BE2C (cell line): ENCODE measurements around the gene MYOCD.

Experiments used
- DNase-seq: peaks from one replicate; pipeline ENCODE4 v3.0.0-alpha.2; 2020
- H3K27me3 ChIP-seq: fragments of 250-450 bp; sonication (Bioruptor Pico); 2 replicates; pipeline ENCODE4 v1.5.1; 2020; ENCODE audit warnings: mild to moderate bottlenecking
- H3K36me3 ChIP-seq: fragments of 250-450 bp; sonication (Bioruptor Pico); 2 replicates; pipeline ENCODE4 v1.5.1; 2020; ENCODE audit warnings: mild to moderate bottlenecking
- H3K4me1 ChIP-seq: fragments of 250-450 bp; sonication (Bioruptor Pico); 2 replicates; pipeline ENCODE4 v1.5.1; 2020
- H3K4me3 ChIP-seq: 2 replicates; pipeline ENCODE4 v1.5.1; 2011; ENCODE audit warnings: low read depth, low read length
- H3K9me3 ChIP-seq: fragments of 250-450 bp; sonication (Bioruptor Pico); 2 replicates; pipeline ENCODE4 v1.5.1; 2020
- CTCF ChIP-seq: IDR thresholded peaks from 2 replicates; pipeline ENCODE4 v1.5.1; 2012; ENCODE audit warnings: mild to moderate bottlenecking, low read depth, low read length

The MYOCD gene

DNA sequence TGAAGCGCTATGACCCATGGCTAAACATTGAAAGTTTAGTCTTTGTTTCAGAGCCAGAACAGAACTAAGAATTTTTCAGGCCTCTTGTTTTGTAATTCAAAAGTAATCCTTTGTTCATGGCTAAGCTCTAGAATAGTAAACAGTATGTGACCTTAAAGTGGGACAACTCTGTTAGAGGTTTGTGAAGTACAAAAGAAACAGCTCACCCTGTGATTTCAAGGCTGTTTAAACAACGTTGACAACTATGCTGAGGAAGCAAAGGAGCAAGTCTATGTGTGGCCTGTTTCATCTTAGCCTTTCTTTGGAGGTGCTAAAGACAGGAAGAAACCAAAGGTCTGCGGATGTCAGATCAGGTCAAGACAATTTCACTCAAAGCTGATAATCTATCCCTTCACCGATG is 40.4 kb downstream of the MYOCD start:
- no peaks in the 10 kb centered on the region for H3K9me3 ChIP-seq
- H3K27me3 ChIP-seq, result no peaks in the 10 kb centered on the region
- no peak overlapping the region for H3K4me3 ChIP-seq
- no peaks in the 10 kb centered on the region for H3K36me3 ChIP-seq
- H3K4me1 ChIP-seq, result no peaks in the 10 kb centered on the region
- no peak for DNase-seq
- TF ChIP-seq CTCF, result no peak

DNA sequence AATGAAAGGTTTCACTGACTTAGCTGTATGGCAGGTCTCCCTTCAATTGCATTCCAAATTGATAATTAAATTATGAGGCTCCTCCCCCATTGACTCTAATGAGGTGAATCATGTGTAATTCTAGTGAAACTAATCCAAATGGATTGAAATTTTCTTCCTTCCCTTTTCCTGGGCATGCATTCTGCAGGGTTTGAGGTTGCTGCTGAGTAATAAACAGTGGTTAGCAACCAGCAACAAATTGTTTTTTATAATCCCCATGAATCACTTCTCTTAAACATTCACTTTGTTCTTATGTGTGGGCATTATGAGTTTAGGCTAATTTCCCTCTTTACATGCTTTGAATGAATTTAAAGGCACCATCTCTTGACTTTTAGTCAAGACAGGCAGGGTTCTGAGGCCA is 43.4 kb downstream of the MYOCD start:
- DNase-seq, result no peak
- no peak overlapping the region for H3K4me3 ChIP-seq
- TF ChIP-seq CTCF, result no peak
- H3K36me3 ChIP-seq, result no peaks in the 10 kb centered on the region
- no peaks in the 10 kb centered on the region for H3K4me1 ChIP-seq
- no peaks in the 10 kb centered on the region for H3K9me3 ChIP-seq
- H3K27me3 ChIP-seq, result no peaks in the 10 kb centered on the region

GRCh38 chr17:12712415-12712814 is 46.7 kb downstream of the MYOCD start:
- H3K27me3 ChIP-seq, result no peaks in the 10 kb centered on the region
- DNase-seq, result no peak
- no peaks in the 10 kb centered on the region for H3K9me3 ChIP-seq
- no peak for TF ChIP-seq CTCF
- no peaks in the 10 kb centered on the region for H3K4me1 ChIP-seq
- H3K4me3 ChIP-seq, result no peak overlapping the region
- H3K36me3 ChIP-seq, result no peaks in the 10 kb centered on the region

DNA sequence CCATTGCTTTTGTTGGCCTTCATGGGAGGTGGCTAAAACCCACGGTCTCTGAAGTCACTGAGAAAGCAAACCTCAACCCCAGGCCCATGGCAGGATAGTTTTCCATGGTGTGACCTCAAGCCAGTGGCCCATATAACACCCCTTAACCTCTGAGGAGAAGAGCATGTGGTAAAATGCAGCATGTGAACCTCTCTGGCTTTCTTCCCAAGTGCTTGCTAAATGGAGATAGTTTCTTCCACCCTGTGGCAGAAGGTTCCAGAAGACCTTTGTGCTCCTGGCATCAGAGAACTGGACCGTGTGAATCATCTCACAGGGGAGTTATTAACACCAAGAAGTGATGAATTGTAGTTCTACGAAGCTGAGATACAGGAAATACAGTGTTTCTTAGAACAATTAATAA is 47.3 kb downstream of the MYOCD start:
- no peaks in the 10 kb centered on the region for H3K9me3 ChIP-seq
- H3K4me1 ChIP-seq, result no peaks in the 10 kb centered on the region
- DNase-seq, result no peak
- TF ChIP-seq CTCF, result no peak
- no peak overlapping the region for H3K4me3 ChIP-seq
- no peaks in the 10 kb centered on the region for H3K36me3 ChIP-seq
- no peaks in the 10 kb centered on the region for H3K27me3 ChIP-seq

DNA sequence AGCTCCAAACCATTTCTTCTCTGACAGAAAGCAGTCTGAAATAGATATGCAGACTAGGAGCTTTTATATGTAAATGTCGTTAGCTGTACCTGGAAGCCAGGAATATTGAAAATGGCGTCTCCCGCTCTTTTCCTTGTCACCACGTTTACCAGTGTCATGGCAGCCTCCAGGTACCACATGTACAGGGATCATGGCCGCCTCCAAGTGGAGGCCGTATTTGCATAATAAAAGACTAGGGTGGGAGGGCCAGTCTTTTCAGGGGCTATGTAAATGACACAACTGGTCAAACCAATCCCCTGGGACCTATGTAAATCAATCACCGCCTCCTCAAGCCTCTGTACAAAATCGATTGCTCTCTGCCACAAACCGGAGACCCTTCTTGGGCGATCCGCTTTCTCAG is 54.3 kb downstream of the MYOCD start:
- no peaks in the 10 kb centered on the region for H3K9me3 ChIP-seq
- no peak for TF ChIP-seq CTCF
- no peaks in the 10 kb centered on the region for H3K4me1 ChIP-seq
- H3K36me3 ChIP-seq, result no peaks in the 10 kb centered on the region
- H3K27me3 ChIP-seq, result no peaks in the 10 kb centered on the region
- DNase-seq, result no peak
- no peak overlapping the region for H3K4me3 ChIP-seq

- Histone ChIP-seq H3K27me3 (no peaks in the 10 kb centered on the region), H3K4me1 (no peaks in the 10 kb centered on the region), H3K9me3 (no peaks in the 10 kb centered on the region), H3K4me3 (no peak overlapping the region), H3K36me3 (no peaks in the 10 kb centered on the region)
- DNase-seq, result no peak
- no peak for TF ChIP-seq CTCF
These were observed 55.9 kb downstream of the MYOCD start for GRCh38 chr17:12721581-12721980.
